ENCODE measurements around the gene MGMT. TPM values are rescaled to one million over a fixed set of nuclear protein-coding genes. Genes with fewer than 3 reads are reported as not detected.
A peak's percentile ranks its signal among the peaks of the same experiment; 100 is the strongest.

Gene MGMT
- polyA plus RNA-seq, 3 donors: 9.5 to 23.5 (median 17.5) TPM

GRCh38 chr10:129659508-129660268 lies 192.6 kb downstream of the MGMT start:
- Histone ChIP-seq H4K20me1 (ENCODE audit: insufficient read depth, low read length) (no peaks in the 10 kb centered on the region), H3K4me2 (replicated peaks; ENCODE audit: extremely low read depth, low read length, poor library complexity, severe bottlenecking) (peak overlapping the region; percentile 14), H3K79me2 (ENCODE audit: insufficient read depth, low read length) (no peaks in the 10 kb centered on the region), H3K9ac (ENCODE audit: insufficient read depth, low read length, poor library complexity, severe bottlenecking) (no peak overlapping the region), H3K27ac (ENCODE audit: low read depth in 1 of 2, low read length in 2 of 2) (no peak overlapping the region), H3K36me3 (replicated peaks in 1 of 2; ENCODE audit: control insufficient read depth in 1 of 2, insufficient read depth in 2 of 2, low read length in 2 of 2) (no peaks in the 10 kb centered on the region), H2AFZ (ENCODE audit: insufficient read depth, low read depth, low read length, poor library complexity, severe bottlenecking) (no peak overlapping the region), H3K27me3 (ENCODE audit: control insufficient read depth in 2 of 2, insufficient read depth in 2 of 2, low read length in 2 of 2) (no peaks in the 10 kb centered on the region), H3K9me3 (replicated peaks in 1 of 2; ENCODE audit: control insufficient read depth in 1 of 2, insufficient read depth in 1 of 2, low read length in 2 of 2) (peaks cover 3 to 6% of the 10 kb centered on the region in 2 donors), H3K4me3 (replicated peaks in 1 of 3; ENCODE audit: low read depth in 2 of 3, low read length in 3 of 3) (no peak overlapping the region), H3K4me1 (ENCODE audit: control insufficient read depth in 1 of 2, insufficient read depth in 2 of 2, low read length in 2 of 2) (no peaks in the 10 kb centered on the region)
- peak overlapping the region; percentile 51 to 85 for H3K4me3 Mint-ChIP-seq
- H3K4me1 Mint-ChIP-seq: peaks cover 13% of the 10 kb centered on the region
- peak overlapping the region in 1 of 7 donors; percentile 23 for H3K27ac Mint-ChIP-seq
- DNase-seq: no peak
- peaks cover 0 to 2% (median 0%) of the 10 kb centered on the region in 3 donors for H3K27me3 Mint-ChIP-seq (ENCODE audit: low read depth in 3 of 3)
- peaks cover 0 to 9% (median 6%) of the 10 kb centered on the region in 7 donors for H3K9me3 Mint-ChIP-seq
- peaks cover 2 to 3% of the 10 kb centered on the region in 2 donors for H3K36me3 Mint-ChIP-seq
- intact Hi-C loops (cut with micrococcal nuclease): no loop called here
- WGBS (ENCODE audit: insufficient coverage): 67% methylated on average over 6 of the region's 14 CpGs
- no peak for TF ChIP-seq CTCF (IDR thresholded peaks at IDR 0.05)

DNA sequence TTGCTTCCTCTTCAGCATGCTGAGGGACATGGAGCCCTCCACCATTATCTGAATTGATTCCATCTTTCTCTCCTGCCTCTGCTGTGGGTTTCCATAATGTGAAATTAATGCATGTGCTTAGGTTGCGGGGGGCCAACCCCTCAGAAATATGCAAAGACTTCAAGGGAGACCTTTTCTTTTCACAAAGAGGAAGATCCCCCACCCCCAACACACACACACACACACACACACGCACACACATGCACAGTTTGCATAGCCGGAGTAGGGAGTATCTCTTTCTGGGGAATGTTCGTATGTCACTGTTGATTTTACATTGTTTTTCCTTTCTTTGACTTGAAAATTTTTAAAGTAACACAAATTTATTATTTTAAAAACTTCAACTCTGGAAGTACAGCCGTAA lies 193.5 kb downstream of the MGMT start:
- Histone ChIP-seq H2AFZ (ENCODE audit: insufficient read depth, low read depth, low read length, poor library complexity, severe bottlenecking) (no peak overlapping the region), H3K4me1 (ENCODE audit: control insufficient read depth in 1 of 2, insufficient read depth in 2 of 2, low read length in 2 of 2) (no peaks in the 10 kb centered on the region), H3K79me2 (ENCODE audit: insufficient read depth, low read length) (no peaks in the 10 kb centered on the region), H4K20me1 (ENCODE audit: insufficient read depth, low read length) (no peaks in the 10 kb centered on the region), H3K27ac (ENCODE audit: low read depth in 1 of 2, low read length in 2 of 2) (no peak overlapping the region), H3K36me3 (replicated peaks in 1 of 2; ENCODE audit: control insufficient read depth in 1 of 2, insufficient read depth in 2 of 2, low read length in 2 of 2) (no peaks in the 10 kb centered on the region), H3K4me2 (replicated peaks; ENCODE audit: extremely low read depth, low read length, poor library complexity, severe bottlenecking) (no peak overlapping the region), H3K4me3 (replicated peaks in 1 of 3; ENCODE audit: low read depth in 2 of 3, low read length in 3 of 3) (no peak overlapping the region), H3K27me3 (ENCODE audit: control insufficient read depth in 2 of 2, insufficient read depth in 2 of 2, low read length in 2 of 2) (no peaks in the 10 kb centered on the region), H3K9me3 (replicated peaks in 1 of 2; ENCODE audit: control insufficient read depth in 1 of 2, insufficient read depth in 1 of 2, low read length in 2 of 2) (peaks cover 3 to 8% of the 10 kb centered on the region in 2 donors), H3K9ac (ENCODE audit: insufficient read depth, low read length, poor library complexity, severe bottlenecking) (no peak overlapping the region)
- intact Hi-C loops (cut with micrococcal nuclease): no loop called here
- Mint-ChIP-seq H3K27ac (no peak overlapping the region), H3K4me1 (peaks cover 13% of the 10 kb centered on the region), H3K36me3 (peaks cover 2 to 3% of the 10 kb centered on the region in 2 donors), H3K4me3 (no peak overlapping the region), H3K9me3 (peaks cover 0 to 12% (median 9%) of the 10 kb centered on the region in 7 donors), H3K27me3 (ENCODE audit: low read depth in 3 of 3) (peaks cover 0 to 2% (median 0%) of the 10 kb centered on the region in 3 donors)
- no peak for DNase-seq
- no CpG with 5 or more reads among the region's 5 CpGs for WGBS (ENCODE audit: insufficient coverage)
- TF ChIP-seq CTCF (IDR thresholded peaks at IDR 0.05): no peak

All from CD14-positive monocyte (primary cell).